B cell (primary cell): ENCODE results near the gene GART. TPM values are rescaled to one million over a fixed set of nuclear protein-coding genes. Genes with fewer than 3 reads are reported as not detected.

Experiments used
- ATAC-seq: fragments of 200-7000 bp; cut with Tn5 transposase; one replicate; pipeline ENCODE4 v1.10.0; 2021; ENCODE audit warnings: low read depth, mild to moderate bottlenecking, moderate number of reproducible peaks, moderate library complexity
- CTCF ChIA-PET: fragments of 350-600 bp; sonication (Branson Sonifier 250); formaldehyde crosslinking; loops from one replicate; lab custom pipeline; 2021; ENCODE audit warnings: antibody characterized with exemption, inconsistent platforms; lab: Charles Lee
- POLR2A ChIA-PET: fragments of 350-600 bp; sonication (Branson Sonifier 250); formaldehyde crosslinking; loops from one replicate; lab custom pipeline; 2021; ENCODE audit warnings: antibody characterized with exemption; lab: Charles Lee
- DNase-seq: peaks from one replicate; pipeline ENCODE4 v3.0.0; 2013
- H2AFZ ChIP-seq: 2 replicates; pipeline ENCODE4 v1.6.1; 2012; ENCODE audit warnings: mild to moderate bottlenecking, low read depth, low read length; ENCODE audit not compliant: insufficient read depth, poor library complexity, severe bottlenecking
- H3K27ac ChIP-seq, 2 donors: 1 replicate in 1 of 2; 2 replicates in 1 of 2; pipeline ENCODE4 v1.5.1; 2012 to 2013; ENCODE audit warnings: low read length in 2 of 2, mild to moderate bottlenecking in 2 of 2, moderate library complexity in 1 of 2
- H3K27me3 ChIP-seq, 4 experiments: fragments of 200-600 bp in 1 of 4; sonication (generic) in 1 of 4; replicated peaks in 1 of 4; 1 replicate in 2 of 4; 2 replicates in 2 of 4; pipeline versions ENCODE4 v1.6.1 to v1.7.0; 2013 to 2016; ENCODE audit warnings: low read length in 3 of 4, mild to moderate bottlenecking in 2 of 4, mixed read lengths in 1 of 4, moderate library complexity in 1 of 4; ENCODE audit not compliant: insufficient read depth in 4 of 4, control insufficient read depth in 3 of 4; ENCODE audit errors: control extremely low read depth in 1 of 4
- H3K36me3 ChIP-seq, 2 experiments: replicated peaks in 1 of 2; 1 replicate in 1 of 2; 2 replicates in 1 of 2; pipeline versions ENCODE4 v1.6.1 to v1.7.1; 2013; ENCODE audit warnings: low read length in 1 of 2; ENCODE audit not compliant: insufficient read depth in 2 of 2, control insufficient read depth in 1 of 2; ENCODE audit errors: control extremely low read depth in 1 of 2, extremely low read depth in 1 of 2
- H3K4me1 ChIP-seq, 2 donors: fragments of 200-600 bp in 1 of 2; sonication (generic) in 1 of 2; 1 replicate in 1 of 2; 2 replicates in 1 of 2; pipeline versions ENCODE4 v1.5.1 to v1.6.1; 2013 to 2017; ENCODE audit warnings: low read length in 2 of 2; ENCODE audit not compliant: control insufficient read depth in 2 of 2, insufficient read depth in 2 of 2
- H3K4me2 ChIP-seq: replicated peaks from 2 replicates; pipeline ENCODE3; 2012; ENCODE audit warnings: mild to moderate bottlenecking, low read depth, low read length; ENCODE audit not compliant: poor library complexity, severe bottlenecking
- H3K4me3 ChIP-seq, 5 experiments: fragments of 200-600 bp in 1 of 5; sonication (generic) in 1 of 5; 1 replicate in 3 of 5; 2 replicates in 2 of 5; pipeline versions ENCODE4 v1.5.1 to v1.7.0; 2011 to 2016; ENCODE audit warnings: low read length in 4 of 5, mild to moderate bottlenecking in 4 of 5, low read depth in 2 of 5, control low read depth in 1 of 5, moderate library complexity in 1 of 5; ENCODE audit not compliant: insufficient read depth in 1 of 5; ENCODE audit errors: control extremely low read depth in 1 of 5, extremely low read depth in 1 of 5
- H3K79me2 ChIP-seq: fragments of 200-600 bp; sonication (generic); one replicate; pipeline ENCODE4 v1.6.0; 2016; ENCODE audit warnings: low read length; ENCODE audit not compliant: control insufficient read depth, insufficient read depth
- H3K9ac ChIP-seq: fragments of 200-600 bp; sonication (generic); 2 replicates; pipeline ENCODE4 v1.6.1; 2017; ENCODE audit warnings: mild to moderate bottlenecking, low read length, moderate library complexity
- H3K9me3 ChIP-seq, 3 donors: one replicate each; pipeline versions ENCODE4 v1.6.1 to v1.7.1; 2013; ENCODE audit warnings: low read length in 2 of 3; ENCODE audit not compliant: control insufficient read depth in 2 of 3, insufficient read depth in 1 of 3; ENCODE audit errors: control extremely low read depth in 1 of 3
- H4K20me1 ChIP-seq: 2 replicates; pipeline ENCODE4 v1.6.0; 2012; ENCODE audit warnings: mild to moderate bottlenecking, low read length; ENCODE audit not compliant: insufficient read depth, control insufficient read depth, poor library complexity, severe bottlenecking
- H3K27ac Mint-ChIP-seq: one replicate; pipeline ENCODE4 v1.8.0; 2021; ENCODE audit warnings: mixed read lengths
- H3K27me3 Mint-ChIP-seq: one replicate; pipeline ENCODE4 v1.8.0; 2021; ENCODE audit warnings: mixed read lengths
- H3K4me1 Mint-ChIP-seq: one replicate; pipeline ENCODE4 v1.8.0; 2021; ENCODE audit warnings: mixed read lengths
- H3K4me3 Mint-ChIP-seq: one replicate; pipeline ENCODE4 v1.8.0; 2021; ENCODE audit warnings: mixed read lengths
- H3K9me3 Mint-ChIP-seq: one replicate; pipeline ENCODE4 v1.8.0; 2022; ENCODE audit warnings: mixed read lengths; ENCODE audit not compliant: insufficient read depth
- EZH2 ChIP-seq: IDR thresholded peaks from 2 replicates; pipeline ENCODE4 v1.6.1; 2012; ENCODE audit warnings: borderline replicate concordance, low read depth, mild to moderate bottlenecking, moderate library complexity, low read length; ENCODE audit not compliant: insufficient read depth, poor library complexity, severe bottlenecking
- WGBS: methylation state at CpG from one replicate; pipeline ENCODE4 v1.1.5; 2013; ENCODE audit warnings: missing lambda C conversion rate; ENCODE audit not compliant: insufficient coverage; 5-methylcytosine and 5-hydroxymethylcytosine counted together
- intact Hi-C: fragments of 100-400 bp; cut with micrococcal nuclease; formaldehyde crosslinking; loops from one replicate; pipeline ENCODE4 v1.10.0; 2022
- polyA plus RNA-seq: library from polyadenylated mRNA; depleted of rRNA; stranded (reverse); fragments of >200 nt; gene quantifications from 2 replicates; pipeline ENCODE4 v1.2.3, GENCODE V29; 2012
- total RNA-seq, 2 donors: library from RNA; stranded (reverse); fragments of 120-200 nt in 1 of 2; gene quantifications; 1 replicate in 1 of 2; 2 replicates in 1 of 2; pipeline versions ENCODE4 v1.2.3 to v1.2.4, GENCODE V29; 2013 to 2022
- TF ChIP-seq, protein P1 (sequence below): fragments of 200-600 bp; IDR thresholded peaks from one replicate; pipeline ENCODE4 v1.8.0; 2022; ENCODE audit warnings: antibody characterized with exemption, mild to moderate bottlenecking

Gene GART
- total and polyA plus RNA-seq, 2 donors (not counting 1 experiment from before 2014, with no cell fraction given): 8.7 to 58.3 TPM

- Mint-ChIP-seq H3K27ac (no peak overlapping the region), H3K27me3 (no peaks in the 10 kb centered on the region), H3K4me1 (peaks cover 10% of the 10 kb centered on the region), H3K4me3 (no peak overlapping the region), H3K9me3 (no peaks in the 10 kb centered on the region)
- Histone ChIP-seq H3K4me1 (peaks cover 0 to 9% of the 10 kb centered on the region in 2 donors), H3K27ac (no peak overlapping the region), H3K4me2 (no peak overlapping the region), H3K9ac (no peak overlapping the region), H3K27me3 (no peaks in the 10 kb centered on the region), H3K36me3 (no peaks in the 10 kb centered on the region), H4K20me1 (no peaks in the 10 kb centered on the region), H3K9me3 (no peaks in the 10 kb centered on the region), H2AFZ (no peak overlapping the region), H3K79me2 (no peaks in the 10 kb centered on the region), H3K4me3 (no peak overlapping the region)
- intact Hi-C loops: loop anchor here (5.0 kb wide), 1 partner anchor 765 kb away; the partner anchor contains the start of gene SYNJ1
- TF ChIP-seq, protein P1, sequence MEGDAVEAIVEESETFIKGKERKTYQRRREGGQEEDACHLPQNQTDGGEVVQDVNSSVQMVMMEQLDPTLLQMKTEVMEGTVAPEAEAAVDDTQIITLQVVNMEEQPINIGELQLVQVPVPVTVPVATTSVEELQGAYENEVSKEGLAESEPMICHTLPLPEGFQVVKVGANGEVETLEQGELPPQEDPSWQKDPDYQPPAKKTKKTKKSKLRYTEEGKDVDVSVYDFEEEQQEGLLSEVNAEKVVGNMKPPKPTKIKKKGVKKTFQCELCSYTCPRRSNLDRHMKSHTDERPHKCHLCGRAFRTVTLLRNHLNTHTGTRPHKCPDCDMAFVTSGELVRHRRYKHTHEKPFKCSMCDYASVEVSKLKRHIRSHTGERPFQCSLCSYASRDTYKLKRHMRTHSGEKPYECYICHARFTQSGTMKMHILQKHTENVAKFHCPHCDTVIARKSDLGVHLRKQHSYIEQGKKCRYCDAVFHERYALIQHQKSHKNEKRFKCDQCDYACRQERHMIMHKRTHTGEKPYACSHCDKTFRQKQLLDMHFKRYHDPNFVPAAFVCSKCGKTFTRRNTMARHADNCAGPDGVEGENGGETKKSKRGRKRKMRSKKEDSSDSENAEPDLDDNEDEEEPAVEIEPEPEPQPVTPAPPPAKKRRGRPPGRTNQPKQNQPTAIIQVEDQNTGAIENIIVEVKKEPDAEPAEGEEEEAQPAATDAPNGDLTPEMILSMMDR: no peak
- TF ChIP-seq EZH2: no peak
- no peak for ATAC-seq
- ChIA-PET POLR2A (no interaction called here), CTCF (interaction anchor here (0.5 to 0.7 kb wide), 2 partner anchors 12 to 16 kb away, joined by 3 to 4 read pairs; partner anchors contain the start of gene TMEM50B)
- no peak for DNase-seq
- no CpG with 5 or more reads among the region's 2 CpGs for WGBS
Measured at GRCh38 chr21:33492571-33492970, 49.3 kb downstream of the GART start.

DNA sequence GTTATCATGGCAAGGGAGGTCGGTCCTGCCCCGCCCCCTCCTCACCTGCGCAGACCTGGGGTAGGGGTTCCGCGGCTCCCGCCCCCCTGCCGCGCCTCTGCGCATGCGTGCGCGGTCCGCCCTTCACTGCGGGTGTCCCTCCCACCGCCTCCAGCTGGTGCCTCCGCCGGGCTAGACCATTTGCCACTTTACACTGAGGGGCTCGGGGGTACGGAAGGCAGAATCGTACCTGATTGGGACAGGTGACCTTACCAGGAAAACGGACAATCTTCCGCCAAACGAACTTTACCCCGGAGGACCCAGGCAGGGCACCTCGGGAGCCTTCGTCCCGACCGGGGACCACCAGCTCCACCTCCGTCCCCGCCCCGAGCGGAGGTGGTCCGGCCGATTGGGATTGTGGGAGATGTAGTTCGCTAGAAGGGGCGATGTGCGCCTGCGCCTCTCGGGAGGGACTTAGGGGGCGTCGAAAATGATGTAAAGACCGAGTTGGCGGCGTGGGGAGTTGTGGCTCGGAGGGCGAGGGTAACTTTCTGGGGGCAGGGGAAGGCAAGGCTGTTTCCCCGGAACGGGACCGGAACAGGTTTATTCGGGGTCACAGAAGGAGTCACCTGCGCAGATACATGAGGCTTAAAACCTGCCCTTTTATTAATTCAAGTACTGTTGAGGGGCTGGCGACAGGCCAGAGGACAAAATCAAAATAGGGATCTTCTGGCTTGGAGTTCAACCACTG is 50.4 kb downstream of the GART start, which contains the start of gene DNAJC28:
TSS of gene DNAJC28 (minus strand) at position 344 of the 730 bp plus-strand sequence. CDS start 2,323 bp downstream, outside the sequence.
- ATAC-seq: peak; percentile 97
- TF ChIP-seq, protein P1: no peak
- TF ChIP-seq EZH2: no peak
- intact Hi-C loops: loop anchor here (1.0 to 5.0 kb wide), 6 partner anchors 11 to 764 kb away; partner anchors contain the start of genes ATP5PO, DONSON, GART and SYNJ1

More for the DNA sequence above, 50.4 kb downstream of the GART start, which contains the start of gene DNAJC28:
- ChIA-PET CTCF (interaction anchor here (0.6 to 1.9 kb wide), 5 partner anchors 11 to 433 kb away, joined by 3 to 18 read pairs (median 5); partner anchors contain the start of gene TMEM50B), POLR2A (interaction anchor here (0.5 to 3.6 kb wide), 6 partner anchors 12 to 261 kb away, joined by 3 to 44 read pairs (median 4); partner anchors contain the start of genes GART, SON and TMEM50B)
- Histone ChIP-seq H3K27me3 (no peaks in the 10 kb centered on the region), H3K79me2 (no peaks in the 10 kb centered on the region), H3K4me3 (peak within 1 kb of the TSS; percentile 65 to 87 (median 80)), H2AFZ (peak within 1 kb of the TSS; percentile 91), H4K20me1 (no peaks in the 10 kb centered on the region), H3K9me3 (no peaks in the 10 kb centered on the region), H3K36me3 (no peaks in the 10 kb centered on the region), H3K4me2 (peak within 1 kb of the TSS; percentile 83), H3K27ac (peak within 1 kb of the TSS; percentile 29 to 62), H3K9ac (peak within 1 kb of the TSS; percentile 79), H3K4me1 (peaks cover 0 to 9% of the 10 kb centered on the region in 2 donors)
- peak; percentile 98 for DNase-seq
- Mint-ChIP-seq H3K4me1 (peaks cover 10% of the 10 kb centered on the region), H3K27ac (peak within 1 kb of the TSS; percentile 87), H3K27me3 (no peaks in the 10 kb centered on the region), H3K4me3 (peak within 1 kb of the TSS; percentile 87), H3K9me3 (no peaks in the 10 kb centered on the region)
- under 1% methylated on average over 50 of the region's 52 CpGs for WGBS
